ENCODE results near the gene MEOX2.

MEOX2 gene

GRCh38 chr7:15682111-15682510, 4.4 kb downstream of the MEOX2 start:
- TF ChIP-seq Cebpa-rat (IDR thresholded peaks at IDR 0.05) = no peak
- H3K27me3 ChIP-seq = no peaks in the 10 kb centered on the region
- no peak overlapping the region for H3K9ac ChIP-seq

GRCh38 chr7:15681631-15682030, 4.9 kb downstream of the MEOX2 start:
- Histone ChIP-seq H3K9ac (no peak overlapping the region), H3K36me3 (no peaks in the 10 kb centered on the region), H3K27ac (no peak overlapping the region), H3K4me1 (no peaks in the 10 kb centered on the region), H3K4me3 (no peak overlapping the region), H3K27me3 (no peaks in the 10 kb centered on the region), H3K9me3 (peaks cover 14% of the 10 kb centered on the region), H3K4me2 (no peak overlapping the region), H4K20me1 (no peaks in the 10 kb centered on the region)
- TF ChIP-seq Cebpa-rat (IDR thresholded peaks at IDR 0.05) = no peak

More at GRCh38 chr7:15682111-15682510, 4.4 kb downstream of the MEOX2 start:
- H3K4me1 ChIP-seq = no peaks in the 10 kb centered on the region
- peaks cover 18% of the 10 kb centered on the region for H3K9me3 ChIP-seq
- H3K36me3 ChIP-seq = no peaks in the 10 kb centered on the region
- no peaks in the 10 kb centered on the region for H4K20me1 ChIP-seq
- H3K27ac ChIP-seq = no peak overlapping the region
- H3K4me3 ChIP-seq = no peak overlapping the region
- H3K4me2 ChIP-seq = no peak overlapping the region

GRCh38 chr7:15681186-15681585, 5.3 kb downstream of the MEOX2 start:
- no peaks in the 10 kb centered on the region for H3K4me1 ChIP-seq

GRCh38 chr7:15680446-15680845, 6.0 kb downstream of the MEOX2 start:
- Histone ChIP-seq H3K27ac (no peak overlapping the region), H3K9me3 (peaks cover 2% of the 10 kb centered on the region; the same call in 1 of the 2 replicates), H4K20me1 (no peaks in the 10 kb centered on the region), H3K27me3 (no peaks in the 10 kb centered on the region), H3K4me3 (no peak overlapping the region), H3K4me2 (no peak overlapping the region), H3K4me1 (no peaks in the 10 kb centered on the region), H3K9ac (no peak overlapping the region), H3K36me3 (no peaks in the 10 kb centered on the region)
- no peak for TF ChIP-seq Cebpa-rat (IDR thresholded peaks at IDR 0.05)

More at GRCh38 chr7:15681186-15681585, 5.3 kb downstream of the MEOX2 start:
- Histone ChIP-seq H3K9me3 (peaks cover 9% of the 10 kb centered on the region), H3K4me3 (no peak overlapping the region), H3K9ac (no peak overlapping the region), H3K27me3 (no peaks in the 10 kb centered on the region), H3K36me3 (no peaks in the 10 kb centered on the region), H3K27ac (no peak overlapping the region), H4K20me1 (no peaks in the 10 kb centered on the region), H3K4me2 (no peak overlapping the region)
- no peak for TF ChIP-seq Cebpa-rat (IDR thresholded peaks at IDR 0.05)

- H3K9me3 ChIP-seq = no peaks in the 10 kb centered on the region
- H3K27ac ChIP-seq = no peak overlapping the region
- H3K4me1 ChIP-seq = no peaks in the 10 kb centered on the region
- H3K4me3 ChIP-seq = no peak overlapping the region
- H3K36me3 ChIP-seq = no peaks in the 10 kb centered on the region
- H3K4me2 ChIP-seq = no peak overlapping the region
- no peaks in the 10 kb centered on the region for H4K20me1 ChIP-seq
- H3K9ac ChIP-seq = no peak overlapping the region
- no peak for TF ChIP-seq Cebpa-rat (IDR thresholded peaks at IDR 0.05)
- H3K27me3 ChIP-seq = no peaks in the 10 kb centered on the region
Measured at GRCh38 chr7:15679306-15679705, 7.2 kb downstream of the MEOX2 start.

GRCh38 chr7:15678653-15679052, 7.8 kb downstream of the MEOX2 start:
- no peak overlapping the region for H3K27ac ChIP-seq
- H3K36me3 ChIP-seq = no peaks in the 10 kb centered on the region
- H3K4me2 ChIP-seq = no peak overlapping the region
- no peaks in the 10 kb centered on the region for H4K20me1 ChIP-seq
- H3K9ac ChIP-seq = no peak overlapping the region
- no peaks in the 10 kb centered on the region for H3K4me1 ChIP-seq
- H3K4me3 ChIP-seq = no peak overlapping the region
- H3K9me3 ChIP-seq = no peaks in the 10 kb centered on the region
- TF ChIP-seq Cebpa-rat (IDR thresholded peaks at IDR 0.05) = no peak
- no peaks in the 10 kb centered on the region for H3K27me3 ChIP-seq

GRCh38 chr7:15675379-15675778, 11.1 kb downstream of the MEOX2 start:
- Histone ChIP-seq H3K9me3 (no peaks in the 10 kb centered on the region), H3K36me3 (no peaks in the 10 kb centered on the region), H3K9ac (no peak overlapping the region), H3K4me3 (no peak overlapping the region), H3K27ac (no peak overlapping the region), H3K4me2 (no peak overlapping the region), H3K27me3 (no peaks in the 10 kb centered on the region), H4K20me1 (no peaks in the 10 kb centered on the region), H3K4me1 (no peaks in the 10 kb centered on the region)
- TF ChIP-seq Cebpa-rat (IDR thresholded peaks at IDR 0.05) = no peak

- Histone ChIP-seq H3K4me3 (no peak overlapping the region), H3K4me2 (no peak overlapping the region), H3K36me3 (no peaks in the 10 kb centered on the region), H3K9ac (no peak overlapping the region), H3K27me3 (no peaks in the 10 kb centered on the region), H3K27ac (no peak overlapping the region), H3K4me1 (no peaks in the 10 kb centered on the region), H3K9me3 (no peaks in the 10 kb centered on the region), H4K20me1 (no peaks in the 10 kb centered on the region)
- TF ChIP-seq Cebpa-rat (IDR thresholded peaks at IDR 0.05) = no peak
Measured at GRCh38 chr7:15674586-15674985, 11.9 kb downstream of the MEOX2 start.

- Histone ChIP-seq H3K9ac (no peak overlapping the region), H3K27me3 (no peaks in the 10 kb centered on the region), H3K27ac (no peak overlapping the region), H3K36me3 (no peaks in the 10 kb centered on the region), H3K4me1 (no peaks in the 10 kb centered on the region), H3K4me2 (no peak overlapping the region), H3K9me3 (no peaks in the 10 kb centered on the region), H3K4me3 (no peak overlapping the region), H4K20me1 (no peaks in the 10 kb centered on the region)
- TF ChIP-seq Cebpa-rat (IDR thresholded peaks at IDR 0.05) = no peak
Measured at GRCh38 chr7:15669443-15670090, 16.9 kb downstream of the MEOX2 start.

GRCh38 chr7:15667991-15668390, 18.5 kb downstream of the MEOX2 start:
- no peaks in the 10 kb centered on the region for H3K9me3 ChIP-seq
- H3K4me3 ChIP-seq = no peak overlapping the region
- H3K36me3 ChIP-seq = no peaks in the 10 kb centered on the region
- H3K4me2 ChIP-seq = no peak overlapping the region
- H3K27ac ChIP-seq = no peak overlapping the region
- no peak overlapping the region for H3K9ac ChIP-seq
- TF ChIP-seq Cebpa-rat (IDR thresholded peaks at IDR 0.05) = no peak
- H4K20me1 ChIP-seq = no peaks in the 10 kb centered on the region
- no peaks in the 10 kb centered on the region for H3K4me1 ChIP-seq
- no peaks in the 10 kb centered on the region for H3K27me3 ChIP-seq

- Histone ChIP-seq H3K36me3 (no peaks in the 10 kb centered on the region), H3K27me3 (no peaks in the 10 kb centered on the region), H3K27ac (no peak overlapping the region), H3K4me2 (no peak overlapping the region), H3K4me3 (no peak overlapping the region), H3K9me3 (no peaks in the 10 kb centered on the region), H3K9ac (no peak overlapping the region), H3K4me1 (no peaks in the 10 kb centered on the region), H4K20me1 (no peaks in the 10 kb centered on the region)
- TF ChIP-seq Cebpa-rat (IDR thresholded peaks at IDR 0.05) = no peak
Measured at GRCh38 chr7:15662451-15662850, 24.0 kb downstream of the MEOX2 start.

Data from BLaER1 (cell line).